Astrocyte (in vitro differentiated cells and primary cell): Measurements from ENCODE around the gene RFLNA. TPM values are rescaled to one million over a fixed set of nuclear protein-coding genes. Genes with fewer than 3 reads are reported as not detected.

ENCODE experiments used
- DNase-seq: peaks from one replicate; pipeline ENCODE4 v3.0.0-alpha.2; 2010; ENCODE audit warnings: low read depth
- FAIRE-seq: peaks from 2 replicates; lab custom pipeline; 2011; peaks lifted over from hg19 to GRCh38; lab: Jason Lieb, UNC
- H2AFZ ChIP-seq: 2 replicates; pipeline ENCODE4 v1.6.0; 2012; ENCODE audit warnings: low read depth, low read length, inconsistent platforms
- H3K27ac ChIP-seq: 2 replicates; pipeline ENCODE4 v1.5.1; 2011; ENCODE audit warnings: low read depth, low read length, inconsistent platforms
- H3K27me3 ChIP-seq: 2 replicates; pipeline ENCODE4 v1.6.0; 2011; ENCODE audit warnings: low read length, inconsistent platforms; ENCODE audit not compliant: insufficient read depth
- H3K36me3 ChIP-seq: 2 replicates; pipeline ENCODE4 v1.5.1; 2011; ENCODE audit warnings: low read length, inconsistent platforms; ENCODE audit not compliant: insufficient read depth
- H3K4me1 ChIP-seq: 2 replicates; pipeline ENCODE4 v1.5.1; 2011; ENCODE audit warnings: low read length, inconsistent platforms; ENCODE audit not compliant: insufficient read depth
- H3K4me2 ChIP-seq: 2 replicates; pipeline ENCODE4 v1.6.0; 2012; ENCODE audit warnings: low read length, inconsistent platforms
- H3K4me3 ChIP-seq: 2 replicates; pipeline ENCODE4 v1.5.1; 2011; ENCODE audit warnings: low read depth, mild to moderate bottlenecking, low read length, inconsistent platforms; ENCODE audit not compliant: insufficient read depth
- H3K79me2 ChIP-seq: 2 replicates; pipeline ENCODE4 v1.6.0; 2012; ENCODE audit warnings: mild to moderate bottlenecking, low read length, inconsistent platforms; ENCODE audit not compliant: insufficient read depth
- H3K9ac ChIP-seq: 2 replicates; pipeline ENCODE4 v1.6.0; 2012; ENCODE audit warnings: mild to moderate bottlenecking, low read length, inconsistent platforms
- H3K9me3 ChIP-seq: 2 replicates; pipeline ENCODE4 v1.5.1; 2012; ENCODE audit warnings: low read depth, mild to moderate bottlenecking, low read length, inconsistent platforms; ENCODE audit not compliant: insufficient read depth
- H4K20me1 ChIP-seq: 2 replicates; pipeline ENCODE4 v1.6.0; 2012; ENCODE audit warnings: low read length, inconsistent platforms; ENCODE audit not compliant: insufficient read depth
- H3K27ac Mint-ChIP-seq: one replicate; pipeline ENCODE4 v1.8.0; 2021; ENCODE audit warnings: mild to moderate bottlenecking, mixed read lengths; ENCODE audit not compliant: unreplicated experiment
- H3K27me3 Mint-ChIP-seq: one replicate; pipeline ENCODE4 v1.8.0; 2021; ENCODE audit warnings: low read depth, mixed read lengths; ENCODE audit not compliant: unreplicated experiment
- H3K36me3 Mint-ChIP-seq: one replicate; pipeline ENCODE4 v1.8.0; 2021; ENCODE audit warnings: low read depth, mixed read lengths; ENCODE audit not compliant: unreplicated experiment
- H3K4me1 Mint-ChIP-seq: one replicate; pipeline ENCODE4 v1.8.0; 2021; ENCODE audit warnings: low read depth, mixed read lengths; ENCODE audit not compliant: unreplicated experiment
- H3K4me3 Mint-ChIP-seq: one replicate; pipeline ENCODE4 v1.8.0; 2021; ENCODE audit warnings: mild to moderate bottlenecking, moderate library complexity, mixed read lengths; ENCODE audit not compliant: unreplicated experiment
- H3K9me3 Mint-ChIP-seq: one replicate; pipeline ENCODE4 v1.8.0; 2021; ENCODE audit warnings: mild to moderate bottlenecking, mixed read lengths; ENCODE audit not compliant: unreplicated experiment
- EZH2 ChIP-seq: IDR thresholded peaks from 2 replicates; pipeline ENCODE4 v1.6.1; 2012; ENCODE audit warnings: mild to moderate bottlenecking, low read length, inconsistent platforms; ENCODE audit not compliant: insufficient read depth
- total RNA-seq: library from RNA; stranded (reverse); gene quantifications from 2 replicates; pipeline ENCODE4 v1.2.1, GENCODE V29; 2021
- TF ChIP-seq, protein P1 (sequence below): IDR thresholded peaks from 2 replicates; pipeline ENCODE4 v1.5.1; 2011; ENCODE audit warnings: low read depth, mild to moderate bottlenecking, inconsistent platforms, low read length, moderate library complexity; ENCODE audit not compliant: insufficient read depth

RFLNA gene
- total RNA-seq, 1 donor from 2014 or later, result 1.8 TPM

GRCh38 chr12:124336184-124336437, 41.2 kb downstream of the RFLNA start:
- no peak overlapping the region for H3K9ac ChIP-seq
- H3K4me2 ChIP-seq, result no peak overlapping the region
- Mint-ChIP-seq H3K4me3 (no peak overlapping the region), H3K4me1 (no peaks in the 10 kb centered on the region), H3K36me3 (peaks cover 26% of the 10 kb centered on the region), H3K9me3 (peaks cover 2% of the 10 kb centered on the region), H3K27me3 (no peaks in the 10 kb centered on the region), H3K27ac (no peak overlapping the region)
- H3K4me1 ChIP-seq, result no peaks in the 10 kb centered on the region
- FAIRE-seq (no peak), DNase-seq (no peak)
- H3K36me3 ChIP-seq, result peaks cover 35% of the 10 kb centered on the region
- H3K4me3 ChIP-seq, result no peak overlapping the region
- H2AFZ ChIP-seq, result no peak overlapping the region
- peaks cover 83% of the 10 kb centered on the region for H4K20me1 ChIP-seq
- H3K27me3 ChIP-seq, result no peaks in the 10 kb centered on the region
- peaks cover 24% of the 10 kb centered on the region for H3K79me2 ChIP-seq
- TF ChIP-seq, protein P1, sequence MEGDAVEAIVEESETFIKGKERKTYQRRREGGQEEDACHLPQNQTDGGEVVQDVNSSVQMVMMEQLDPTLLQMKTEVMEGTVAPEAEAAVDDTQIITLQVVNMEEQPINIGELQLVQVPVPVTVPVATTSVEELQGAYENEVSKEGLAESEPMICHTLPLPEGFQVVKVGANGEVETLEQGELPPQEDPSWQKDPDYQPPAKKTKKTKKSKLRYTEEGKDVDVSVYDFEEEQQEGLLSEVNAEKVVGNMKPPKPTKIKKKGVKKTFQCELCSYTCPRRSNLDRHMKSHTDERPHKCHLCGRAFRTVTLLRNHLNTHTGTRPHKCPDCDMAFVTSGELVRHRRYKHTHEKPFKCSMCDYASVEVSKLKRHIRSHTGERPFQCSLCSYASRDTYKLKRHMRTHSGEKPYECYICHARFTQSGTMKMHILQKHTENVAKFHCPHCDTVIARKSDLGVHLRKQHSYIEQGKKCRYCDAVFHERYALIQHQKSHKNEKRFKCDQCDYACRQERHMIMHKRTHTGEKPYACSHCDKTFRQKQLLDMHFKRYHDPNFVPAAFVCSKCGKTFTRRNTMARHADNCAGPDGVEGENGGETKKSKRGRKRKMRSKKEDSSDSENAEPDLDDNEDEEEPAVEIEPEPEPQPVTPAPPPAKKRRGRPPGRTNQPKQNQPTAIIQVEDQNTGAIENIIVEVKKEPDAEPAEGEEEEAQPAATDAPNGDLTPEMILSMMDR, result no peak
- no peak for TF ChIP-seq EZH2
- H3K27ac ChIP-seq, result no peak overlapping the region
- no peaks in the 10 kb centered on the region for H3K9me3 ChIP-seq

GRCh38 chr12:124336742-124337520, 42.0 kb downstream of the RFLNA start:
- H3K27me3 ChIP-seq, result no peaks in the 10 kb centered on the region
- no peaks in the 10 kb centered on the region for H3K4me1 ChIP-seq
- TF ChIP-seq, protein P1, result no peak
- no peak for TF ChIP-seq EZH2
- no peak overlapping the region for H3K9ac ChIP-seq
- H3K27ac Mint-ChIP-seq, result no peak overlapping the region
- H3K27me3 Mint-ChIP-seq, result no peaks in the 10 kb centered on the region
- no peaks in the 10 kb centered on the region for H3K4me1 Mint-ChIP-seq
- peaks cover 2% of the 10 kb centered on the region for H3K9me3 Mint-ChIP-seq
- DNase-seq (no peak), FAIRE-seq (no peak)
- peaks cover 30% of the 10 kb centered on the region for H3K36me3 Mint-ChIP-seq
- no peak overlapping the region for H3K4me2 ChIP-seq
- H3K36me3 ChIP-seq, result peaks cover 38% of the 10 kb centered on the region
- no peak overlapping the region for H3K4me3 Mint-ChIP-seq
- H3K9me3 ChIP-seq, result no peaks in the 10 kb centered on the region
- peaks cover 82% of the 10 kb centered on the region for H4K20me1 ChIP-seq
- no peak overlapping the region for H2AFZ ChIP-seq
- no peak overlapping the region for H3K4me3 ChIP-seq
- H3K27ac ChIP-seq, result no peak overlapping the region
- H3K79me2 ChIP-seq, result peaks cover 28% of the 10 kb centered on the region

- FAIRE-seq (no peak), DNase-seq (no peak)
- TF ChIP-seq EZH2, result no peak
- TF ChIP-seq, protein P1, result no peak
- Mint-ChIP-seq H3K4me1 (no peaks in the 10 kb centered on the region), H3K27ac (no peak overlapping the region), H3K4me3 (no peak overlapping the region), H3K27me3 (no peaks in the 10 kb centered on the region), H3K36me3 (peaks cover 30% of the 10 kb centered on the region), H3K9me3 (peaks cover 2% of the 10 kb centered on the region)
- peaks cover 36% of the 10 kb centered on the region for H3K36me3 ChIP-seq
- H3K27me3 ChIP-seq, result no peaks in the 10 kb centered on the region
- H3K4me2 ChIP-seq, result no peak overlapping the region
- H3K27ac ChIP-seq, result no peak overlapping the region
- H3K4me3 ChIP-seq, result no peak overlapping the region
- H2AFZ ChIP-seq, result no peak overlapping the region
- peaks cover 79% of the 10 kb centered on the region for H4K20me1 ChIP-seq
- H3K4me1 ChIP-seq, result no peaks in the 10 kb centered on the region
- no peak overlapping the region for H3K9ac ChIP-seq
- peaks cover 24% of the 10 kb centered on the region for H3K79me2 ChIP-seq
- H3K9me3 ChIP-seq, result no peaks in the 10 kb centered on the region
These were observed 42.7 kb downstream of the RFLNA start for GRCh38 chr12:124337622-124338021.
